ENCODE data around the gene CLEC4A. TPM values are rescaled to one million over a fixed set of nuclear protein-coding genes. Genes with fewer than 3 reads are reported as not detected.

The CLEC4A gene
- total and polyA plus RNA-seq, 10 of the 15 experiments (the other 5 are each of a cell fraction or from before 2014, with no cell fraction given) = 0.62 to 2.1 (median 1.1) TPM

DNA sequence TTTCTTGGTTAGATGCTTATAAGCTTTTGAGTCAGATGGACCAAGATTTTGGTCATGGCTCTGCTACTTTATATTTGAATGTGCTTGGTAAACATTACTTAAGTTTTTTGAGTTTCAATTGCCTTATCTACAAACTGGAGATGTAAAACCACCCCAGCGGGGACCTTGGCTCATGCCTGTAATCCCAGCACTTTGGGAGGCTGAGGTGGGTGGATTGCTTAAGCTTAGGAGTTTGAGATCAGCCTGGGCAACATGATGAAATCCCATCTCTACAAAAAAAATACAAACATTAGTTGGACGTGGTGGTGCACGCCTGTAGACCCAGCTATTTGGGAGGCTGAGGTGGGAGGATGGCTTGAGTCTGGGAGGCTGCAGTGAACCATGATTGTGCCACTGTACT, 30.1 kb upstream of the CLEC4A start (continued):
- TF ChIP-seq, protein P1, sequence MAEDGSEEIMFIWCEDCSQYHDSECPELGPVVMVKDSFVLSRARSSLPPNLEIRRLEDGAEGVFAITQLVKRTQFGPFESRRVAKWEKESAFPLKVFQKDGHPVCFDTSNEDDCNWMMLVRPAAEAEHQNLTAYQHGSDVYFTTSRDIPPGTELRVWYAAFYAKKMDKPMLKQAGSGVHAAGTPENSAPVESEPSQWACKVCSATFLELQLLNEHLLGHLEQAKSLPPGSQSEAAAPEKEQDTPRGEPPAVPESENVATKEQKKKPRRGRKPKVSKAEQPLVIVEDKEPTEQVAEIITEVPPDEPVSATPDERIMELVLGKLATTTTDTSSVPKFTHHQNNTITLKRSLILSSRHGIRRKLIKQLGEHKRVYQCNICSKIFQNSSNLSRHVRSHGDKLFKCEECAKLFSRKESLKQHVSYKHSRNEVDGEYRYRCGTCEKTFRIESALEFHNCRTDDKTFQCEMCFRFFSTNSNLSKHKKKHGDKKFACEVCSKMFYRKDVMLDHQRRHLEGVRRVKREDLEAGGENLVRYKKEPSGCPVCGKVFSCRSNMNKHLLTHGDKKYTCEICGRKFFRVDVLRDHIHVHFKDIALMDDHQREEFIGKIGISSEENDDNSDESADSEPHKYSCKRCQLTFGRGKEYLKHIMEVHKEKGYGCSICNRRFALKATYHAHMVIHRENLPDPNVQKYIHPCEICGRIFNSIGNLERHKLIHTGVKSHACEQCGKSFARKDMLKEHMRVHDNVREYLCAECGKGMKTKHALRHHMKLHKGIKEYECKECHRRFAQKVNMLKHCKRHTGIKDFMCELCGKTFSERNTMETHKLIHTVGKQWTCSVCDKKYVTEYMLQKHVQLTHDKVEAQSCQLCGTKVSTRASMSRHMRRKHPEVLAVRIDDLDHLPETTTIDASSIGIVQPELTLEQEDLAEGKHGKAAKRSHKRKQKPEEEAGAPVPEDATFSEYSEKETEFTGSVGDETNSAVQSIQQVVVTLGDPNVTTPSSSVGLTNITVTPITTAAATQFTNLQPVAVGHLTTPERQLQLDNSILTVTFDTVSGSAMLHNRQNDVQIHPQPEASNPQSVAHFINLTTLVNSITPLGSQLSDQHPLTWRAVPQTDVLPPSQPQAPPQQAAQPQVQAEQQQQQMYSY (CRISPR knock-in tag; IDR thresholded peaks at IDR 0.05) = no peak
- TF ChIP-seq EP300 (IDR thresholded peaks at IDR 0.05; ENCODE audit: borderline replicate concordance in 1 of 2, control insufficient read depth in 1 of 2, low read depth in 2 of 2, low read length in 2 of 2) (no peak), SUZ12 (IDR thresholded peaks at IDR 0.05; ENCODE audit: unreplicated experiment) (no peak), KAT2A (conservative IDR thresholded peaks at IDR 0.05; ENCODE audit: control insufficient read depth, low read depth, low read length) (no peak), BCL11A (IDR thresholded peaks at IDR 0.05; ENCODE audit: low read depth, low read length) (no peak), GABPA (IDR thresholded peaks at IDR 0.05; ENCODE audit: low read depth) (no peak)

- Histone ChIP-seq H3K9ac (ENCODE audit: control insufficient read depth, insufficient read depth, low read length) (no peak overlapping the region), H3K27me3 (replicated peaks in 1 of 2; ENCODE audit: control insufficient read depth in 2 of 2, insufficient read depth in 2 of 2, low read length in 1 of 2) (no peaks in the 10 kb centered on the region), H3K79me2 (ENCODE audit: control insufficient read depth, insufficient read depth, low read length) (no peaks in the 10 kb centered on the region), H3K36me3 (ENCODE audit: control insufficient read depth in 2 of 2, insufficient read depth in 2 of 2, low read length in 1 of 2) (peaks cover 10 to 37% of the 10 kb centered on the region in 2 experiments), H3K4me2 (ENCODE audit: control insufficient read depth, insufficient read depth) (no peak overlapping the region), H4K20me1 (ENCODE audit: control insufficient read depth, insufficient read depth) (no peaks in the 10 kb centered on the region), H3K27ac (ENCODE audit: control insufficient read depth, insufficient read depth) (no peak overlapping the region), H3K9me3 (replicated peaks; ENCODE audit: control insufficient read depth, insufficient read depth, low read length) (no peaks in the 10 kb centered on the region), H3K4me3 (no peak overlapping the region), H2AFZ (ENCODE audit: control insufficient read depth, low read depth, low read length) (no peak overlapping the region), H3K4me1 (ENCODE audit: control insufficient read depth, insufficient read depth, low read length) (no peaks in the 10 kb centered on the region)
- no TSS peak for BruUV-seq (replicated peaks)
- POLR2A ChIA-PET = no interaction called here
- RAD21 ChIA-PET (ENCODE audit: unreplicated experiment) = no interaction called here
- intact Hi-C loops (cut with micrococcal nuclease; ENCODE audit: unreplicated experiment) (no loop called here), in situ Hi-C loops (cut with MboI) (no loop called here)
- ATAC-seq = no peak
- FAIRE-seq = no peak
- SMC1A ChIA-PET (ENCODE audit: uncharacterized antibody, unreplicated experiment) = no interaction called here
- CTCF ChIA-PET = interaction anchor here (1.7 kb wide), 1 partner anchor 13 kb away, joined by 4 read pairs; no protein-coding TSS in a partner anchor
- WGBS (ENCODE audit: insufficient coverage, insufficient replicate concordance, low lambda C conversion rate, missing lambda C conversion rate) = 97% methylated on average over 2 of the region's 2 CpGs
- no peak for TF ChIP-seq SRF (IDR thresholded peaks at IDR 0.05; ENCODE audit: low read depth in 2 of 2, low read length in 2 of 2)
- TF ChIP-seq, protein P2, sequence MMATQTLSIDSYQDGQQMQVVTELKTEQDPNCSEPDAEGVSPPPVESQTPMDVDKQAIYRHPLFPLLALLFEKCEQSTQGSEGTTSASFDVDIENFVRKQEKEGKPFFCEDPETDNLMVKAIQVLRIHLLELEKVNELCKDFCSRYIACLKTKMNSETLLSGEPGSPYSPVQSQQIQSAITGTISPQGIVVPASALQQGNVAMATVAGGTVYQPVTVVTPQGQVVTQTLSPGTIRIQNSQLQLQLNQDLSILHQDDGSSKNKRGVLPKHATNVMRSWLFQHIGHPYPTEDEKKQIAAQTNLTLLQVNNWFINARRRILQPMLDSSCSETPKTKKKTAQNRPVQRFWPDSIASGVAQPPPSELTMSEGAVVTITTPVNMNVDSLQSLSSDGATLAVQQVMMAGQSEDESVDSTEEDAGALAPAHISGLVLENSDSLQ (IDR thresholded peaks at IDR 0.05) = no peak
- no peak for DNase-seq (ENCODE audit: low read depth, low spot score)
Measured at GRCh38 chr12:8096281-8096915, 27.0 kb upstream of the CLEC4A start.
